HG02798 (cell line): Measurements from ENCODE around the gene PRKAG2.

Source experiments
- ATAC-seq: cut with Tn5 transposase; IDR thresholded peaks from one replicate; pipeline ENCODE4 v1.9.1; 2021; ENCODE audit warnings: mild to moderate bottlenecking; ENCODE audit not compliant: unreplicated experiment, poor library complexity

The PRKAG2 gene

GRCh38 chr7:151644554-151644953 lies 232.4 kb downstream of the PRKAG2 start:
- no peak for ATAC-seq

- ATAC-seq: no peak
Measured at GRCh38 chr7:151642746-151643145, 234.2 kb downstream of the PRKAG2 start.

- ATAC-seq: no peak
Measured at GRCh38 chr7:151641587-151641986, 235.3 kb downstream of the PRKAG2 start.

GRCh38 chr7:151637781-151638261 lies 239.1 kb downstream of the PRKAG2 start:
- ATAC-seq: no peak

GRCh38 chr7:151634643-151635042 lies 242.3 kb downstream of the PRKAG2 start:
- no peak for ATAC-seq

GRCh38 chr7:151633516-151633812 lies 243.5 kb downstream of the PRKAG2 start:
- no peak for ATAC-seq

- ATAC-seq: peak; percentile 44
Measured at GRCh38 chr7:151632750-151633515, 244.0 kb downstream of the PRKAG2 start.

GRCh38 chr7:151631953-151632749 lies 244.8 kb downstream of the PRKAG2 start:
- peak; percentile 83 for ATAC-seq

- no peak for ATAC-seq
Measured at GRCh38 chr7:151631570-151631952, 245.4 kb downstream of the PRKAG2 start.

GRCh38 chr7:151630851-151631569 lies 245.9 kb downstream of the PRKAG2 start:
- ATAC-seq: no peak

GRCh38 chr7:151630358-151630757 lies 246.6 kb downstream of the PRKAG2 start:
- no peak for ATAC-seq

GRCh38 chr7:151629713-151630272 lies 247.1 kb downstream of the PRKAG2 start:
- no peak for ATAC-seq

GRCh38 chr7:151628846-151629604 lies 247.9 kb downstream of the PRKAG2 start:
- ATAC-seq: no peak

GRCh38 chr7:151626422-151627115 lies 250.3 kb downstream of the PRKAG2 start:
- no peak for ATAC-seq

- no peak for ATAC-seq
Measured at GRCh38 chr7:151625606-151626005, 251.3 kb downstream of the PRKAG2 start.

GRCh38 chr7:151624246-151624928 lies 252.5 kb downstream of the PRKAG2 start:
- no peak for ATAC-seq

GRCh38 chr7:151623766-151624165 lies 253.1 kb downstream of the PRKAG2 start:
- no peak for ATAC-seq

- no peak for ATAC-seq
Measured at GRCh38 chr7:151621961-151622360, 255.0 kb downstream of the PRKAG2 start.
